Measurements from ENCODE around the gene LMAN2.

The LMAN2 gene

DNA sequence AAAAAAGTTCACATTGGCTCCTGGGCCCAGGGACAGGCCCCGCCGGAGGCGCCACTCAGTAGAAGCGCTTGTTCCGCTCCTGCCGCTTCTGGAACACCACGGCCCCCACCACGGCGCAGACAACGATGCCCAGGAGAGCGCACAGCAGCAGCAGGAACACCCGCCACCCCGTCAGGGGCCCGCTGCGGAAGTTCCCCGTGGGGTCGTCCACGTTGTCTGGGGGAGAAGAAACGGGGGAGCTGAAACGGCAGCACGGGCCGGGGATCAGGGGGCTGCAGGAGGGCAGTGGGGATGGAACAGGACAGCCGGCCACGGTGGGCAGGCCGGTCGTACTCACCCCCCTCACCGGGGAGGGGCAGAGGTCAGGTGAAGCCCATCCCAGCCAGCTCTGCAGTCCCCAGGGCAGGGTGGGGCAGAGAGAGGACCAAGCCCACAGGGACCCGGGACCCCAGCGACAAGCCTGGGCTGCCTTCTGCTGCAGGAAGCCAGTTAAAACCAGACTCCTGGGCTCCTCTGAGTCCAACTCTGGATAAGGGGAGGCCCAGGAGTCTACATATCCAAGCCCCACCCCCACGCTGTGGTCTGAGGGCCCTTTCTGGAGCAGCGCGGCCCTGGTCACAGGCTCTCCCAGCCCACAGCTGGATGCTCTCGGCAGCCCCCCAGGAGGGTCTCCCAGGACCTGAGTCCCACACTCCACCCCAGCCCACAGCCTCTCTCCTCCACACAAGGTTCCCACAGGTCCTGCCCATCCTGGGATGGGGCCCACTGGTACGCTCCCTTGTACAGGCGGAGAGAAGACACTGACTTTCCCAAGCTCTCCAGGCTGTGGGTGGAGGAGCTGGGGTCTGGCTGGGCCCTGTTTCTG, 19.2 kb downstream of the LMAN2 start:
- TF ChIP-seq, protein P1, sequence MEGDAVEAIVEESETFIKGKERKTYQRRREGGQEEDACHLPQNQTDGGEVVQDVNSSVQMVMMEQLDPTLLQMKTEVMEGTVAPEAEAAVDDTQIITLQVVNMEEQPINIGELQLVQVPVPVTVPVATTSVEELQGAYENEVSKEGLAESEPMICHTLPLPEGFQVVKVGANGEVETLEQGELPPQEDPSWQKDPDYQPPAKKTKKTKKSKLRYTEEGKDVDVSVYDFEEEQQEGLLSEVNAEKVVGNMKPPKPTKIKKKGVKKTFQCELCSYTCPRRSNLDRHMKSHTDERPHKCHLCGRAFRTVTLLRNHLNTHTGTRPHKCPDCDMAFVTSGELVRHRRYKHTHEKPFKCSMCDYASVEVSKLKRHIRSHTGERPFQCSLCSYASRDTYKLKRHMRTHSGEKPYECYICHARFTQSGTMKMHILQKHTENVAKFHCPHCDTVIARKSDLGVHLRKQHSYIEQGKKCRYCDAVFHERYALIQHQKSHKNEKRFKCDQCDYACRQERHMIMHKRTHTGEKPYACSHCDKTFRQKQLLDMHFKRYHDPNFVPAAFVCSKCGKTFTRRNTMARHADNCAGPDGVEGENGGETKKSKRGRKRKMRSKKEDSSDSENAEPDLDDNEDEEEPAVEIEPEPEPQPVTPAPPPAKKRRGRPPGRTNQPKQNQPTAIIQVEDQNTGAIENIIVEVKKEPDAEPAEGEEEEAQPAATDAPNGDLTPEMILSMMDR (IDR thresholded peaks at IDR 0.05; ENCODE audit: insufficient read depth, low read length, poor library complexity, severe bottlenecking), result no peak
- H3K27me3 ChIP-seq (replicated peaks; ENCODE audit: control insufficient read depth, insufficient read depth, low read length), result no peaks in the 10 kb centered on the region
- H3K36me3 ChIP-seq (ENCODE audit: control insufficient read depth, insufficient read depth, low read length), result peaks cover 50% of the 10 kb centered on the region
- H3K4me3 ChIP-seq (replicated peaks; ENCODE audit: low read depth, low read length), result no peak overlapping the region
- DNase-seq (ENCODE audit: extremely low read depth, insufficient read length), result no peak

DNA sequence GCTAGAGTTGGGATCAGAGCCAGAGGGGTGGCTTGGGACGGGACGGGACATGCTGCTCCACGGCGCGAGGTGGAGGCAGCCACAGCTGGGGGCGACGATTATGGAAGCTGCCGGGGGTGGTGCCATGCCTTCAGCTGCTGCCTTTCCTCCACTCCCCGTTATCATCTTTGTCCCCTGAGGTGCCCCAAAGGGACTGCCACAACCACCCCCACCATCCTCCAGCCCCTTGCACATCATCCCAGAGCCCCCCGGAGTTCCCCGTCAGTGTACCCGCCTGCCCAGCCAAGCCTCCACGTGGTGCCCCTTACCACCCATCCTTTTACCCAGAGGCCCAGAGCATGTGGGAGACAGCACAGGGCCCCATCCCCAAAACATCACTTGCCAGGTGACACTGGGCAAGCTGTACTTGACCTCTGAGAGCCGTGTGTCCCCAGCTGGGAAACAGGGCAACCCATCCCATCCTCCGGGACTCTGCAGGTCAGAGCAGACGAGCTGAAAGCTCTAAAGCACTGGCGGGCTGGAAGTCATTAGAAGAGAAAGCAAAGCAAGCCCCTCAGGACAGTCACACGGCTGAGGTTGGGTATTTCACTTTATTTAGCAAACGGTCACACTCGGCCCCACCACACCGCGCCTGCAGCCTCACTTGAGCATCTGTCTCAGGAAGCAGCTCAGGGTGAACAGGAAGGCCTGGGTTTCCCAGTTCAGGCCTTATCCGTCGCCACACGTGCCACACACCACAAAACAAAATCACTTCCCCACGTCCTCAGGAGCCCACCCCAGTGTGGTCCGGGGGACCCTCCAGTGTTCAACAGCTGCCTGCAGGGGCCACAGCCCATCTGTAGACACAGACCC, 20.3 kb downstream of the LMAN2 start:
- Histone ChIP-seq H3K36me3 (ENCODE audit: control insufficient read depth, insufficient read depth, low read length) (peaks cover 41% of the 10 kb centered on the region), H3K27me3 (replicated peaks; ENCODE audit: control insufficient read depth, insufficient read depth, low read length) (no peaks in the 10 kb centered on the region), H3K4me3 (replicated peaks; ENCODE audit: low read depth, low read length) (no peak overlapping the region)
- TF ChIP-seq, protein P1 (IDR thresholded peaks at IDR 0.05; ENCODE audit: insufficient read depth, low read length, poor library complexity, severe bottlenecking), result no peak
- no peak for DNase-seq (ENCODE audit: extremely low read depth, insufficient read length)

DNA sequence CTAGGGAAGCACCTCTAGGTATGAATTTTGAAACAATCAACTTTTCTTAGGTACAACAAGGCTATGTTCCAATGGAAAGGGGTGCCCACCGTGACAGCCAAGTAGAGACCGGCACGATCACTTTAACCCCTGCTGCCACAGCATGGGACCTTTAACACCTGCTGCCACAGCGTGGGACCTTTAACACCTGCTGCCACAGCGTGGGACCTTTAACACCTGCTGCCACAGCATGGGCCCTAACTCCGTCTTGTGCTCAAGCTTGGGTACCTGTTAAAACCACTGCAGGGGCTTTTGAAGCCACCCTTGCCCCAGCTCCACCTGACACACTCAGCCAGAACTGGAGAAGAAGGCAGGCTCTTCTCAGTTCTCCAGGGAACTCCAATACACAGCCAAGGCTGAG, 21.6 kb downstream of the LMAN2 start:
- peaks cover 38% of the 10 kb centered on the region for H3K36me3 ChIP-seq (ENCODE audit: control insufficient read depth, insufficient read depth, low read length)
- no peaks in the 10 kb centered on the region for H3K27me3 ChIP-seq (replicated peaks; ENCODE audit: control insufficient read depth, insufficient read depth, low read length)
- TF ChIP-seq, protein P1 (IDR thresholded peaks at IDR 0.05; ENCODE audit: insufficient read depth, low read length, poor library complexity, severe bottlenecking), result no peak
- no peak overlapping the region for H3K4me3 ChIP-seq (replicated peaks; ENCODE audit: low read depth, low read length)
- no peak for DNase-seq (ENCODE audit: extremely low read depth, insufficient read length)

DNA sequence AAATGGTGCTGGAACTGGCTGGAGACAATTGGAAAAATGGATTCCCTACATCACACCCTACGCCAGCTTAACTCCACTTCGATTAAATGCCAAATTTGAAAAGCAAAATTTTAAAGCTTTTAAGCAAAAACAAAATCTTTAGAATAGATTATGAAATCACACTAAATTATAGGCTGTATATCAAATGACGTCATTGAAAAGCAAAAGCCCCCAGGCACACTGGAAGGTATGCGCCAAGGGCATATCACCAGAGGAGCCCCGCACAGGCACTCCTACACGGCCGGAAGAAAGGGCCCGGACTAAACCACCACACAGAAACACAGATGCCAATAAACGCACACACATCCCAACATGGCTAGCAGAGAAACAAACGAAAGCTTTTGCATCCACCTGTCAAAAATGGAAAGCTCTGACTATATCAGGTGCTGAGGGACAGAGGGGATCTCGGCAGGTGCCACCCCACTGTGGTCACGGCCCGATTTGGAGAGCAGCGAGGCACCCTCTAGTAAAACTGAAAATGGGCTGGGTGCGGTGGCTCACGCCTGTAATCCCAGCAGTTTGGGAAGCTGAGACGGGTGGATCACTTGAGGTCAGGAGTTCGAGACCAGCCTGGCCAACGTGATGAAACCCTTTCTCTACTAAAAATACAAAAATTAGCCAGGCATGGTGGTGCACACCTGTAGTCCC, 22.8 kb downstream of the LMAN2 start:
- Histone ChIP-seq H3K36me3 (ENCODE audit: control insufficient read depth, insufficient read depth, low read length) (peaks cover 26% of the 10 kb centered on the region), H3K27me3 (replicated peaks; ENCODE audit: control insufficient read depth, insufficient read depth, low read length) (no peaks in the 10 kb centered on the region), H3K4me3 (replicated peaks; ENCODE audit: low read depth, low read length) (no peak overlapping the region)
- DNase-seq (ENCODE audit: extremely low read depth, insufficient read length), result no peak
- TF ChIP-seq, protein P1 (IDR thresholded peaks at IDR 0.05; ENCODE audit: insufficient read depth, low read length, poor library complexity, severe bottlenecking), result no peak

DNA sequence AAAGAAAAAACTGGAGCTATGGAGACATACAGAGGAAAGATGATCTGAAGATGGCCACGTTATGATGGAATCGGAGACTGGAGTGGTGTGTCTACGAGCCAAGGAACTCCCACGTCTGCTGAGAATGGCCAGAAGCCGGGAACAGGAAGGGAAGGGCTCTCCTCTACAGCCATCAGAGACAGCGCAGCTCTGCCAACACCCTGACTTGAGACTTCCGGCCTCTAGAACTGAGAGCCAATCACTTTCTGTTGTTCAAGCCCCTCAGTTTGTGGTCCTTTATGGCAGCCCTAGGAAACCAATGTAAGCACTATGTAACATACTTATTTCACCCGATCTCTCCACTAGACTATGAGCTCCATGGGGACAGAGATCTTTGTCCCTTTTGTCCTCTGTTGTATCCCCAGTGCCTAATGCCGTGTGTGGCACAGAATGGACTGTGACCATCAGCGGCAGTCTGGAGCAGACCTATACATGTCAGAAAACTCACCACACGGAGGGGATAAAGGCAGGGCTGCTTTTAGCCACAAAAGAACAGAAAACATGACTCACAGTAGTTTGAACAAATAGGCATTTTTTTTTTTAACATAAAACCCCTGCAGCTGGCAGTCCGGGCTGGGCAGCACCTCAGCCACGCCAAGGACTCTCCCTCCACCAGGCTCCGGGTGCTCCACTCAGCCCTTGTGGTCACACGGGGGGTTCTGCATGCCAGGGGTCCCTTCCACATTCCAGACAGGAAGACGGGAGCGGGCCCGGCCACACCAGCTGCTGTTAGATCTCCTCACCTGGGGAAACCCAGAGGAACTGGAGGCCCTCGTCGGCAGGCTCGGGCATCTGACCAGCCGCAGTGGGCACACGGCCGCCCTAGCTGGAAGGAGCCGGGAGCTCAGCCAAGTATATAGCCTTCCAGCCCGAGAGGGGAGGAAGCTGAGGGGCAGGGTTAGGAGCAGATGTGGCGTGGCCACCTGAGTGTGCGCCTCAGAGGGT, 23.6 kb downstream of the LMAN2 start:
- H3K4me3 ChIP-seq (replicated peaks; ENCODE audit: low read depth, low read length), result no peak overlapping the region
- TF ChIP-seq, protein P1 (IDR thresholded peaks at IDR 0.05; ENCODE audit: insufficient read depth, low read length, poor library complexity, severe bottlenecking), result no peak
- no peak for DNase-seq (ENCODE audit: extremely low read depth, insufficient read length)
- no peaks in the 10 kb centered on the region for H3K27me3 ChIP-seq (replicated peaks; ENCODE audit: control insufficient read depth, insufficient read depth, low read length)
- peaks cover 22% of the 10 kb centered on the region for H3K36me3 ChIP-seq (ENCODE audit: control insufficient read depth, insufficient read depth, low read length)

Data from GM06990 (cell line).